NCI-H2227 (cell line): Measurements from ENCODE around the gene RASA4.
"Not testable (repeated sequence)": the region's sequence is repeated elsewhere in the genome, so short reads cannot be mapped to it uniquely, and the experiment has no call there.

ENCODE experiments used
- DNase-seq: peaks from one replicate; lab custom pipeline; 2025; ENCODE audit not compliant: unreplicated experiment; lab: John Stamatoyannopoulos, UW

RASA4 gene

GRCh38 chr7:102545288-102545687 is 71.3 kb downstream of the RASA4 start:
- DNase-seq: not testable (repeated sequence)

GRCh38 chr7:102544372-102544771 is 72.2 kb downstream of the RASA4 start:
- not testable (repeated sequence) for DNase-seq

- DNase-seq: not testable (repeated sequence)
Observed at GRCh38 chr7:102543596-102543995, 73.0 kb downstream of the RASA4 start, which contains the start of gene UPK3BL2. TSS of gene UPK3BL2 (minus strand) at chr7:102543696. CDS start at chr7:102543636, 60 bp downstream.

GRCh38 chr7:102542771-102543170 is 73.8 kb downstream of the RASA4 start:
- not testable (repeated sequence) for DNase-seq

- not testable (repeated sequence) for DNase-seq
Observed at GRCh38 chr7:102542083-102542482, 74.5 kb downstream of the RASA4 start.

- DNase-seq: not testable (repeated sequence)
Observed at GRCh38 chr7:102540604-102541003, 76.0 kb downstream of the RASA4 start.

GRCh38 chr7:102535062-102535615 is 81.4 kb downstream of the RASA4 start:
- not testable (repeated sequence) for DNase-seq

- not testable (repeated sequence) for DNase-seq
Observed at GRCh38 chr7:102532127-102532526, 84.4 kb downstream of the RASA4 start.

- DNase-seq: not testable (repeated sequence)
Observed at GRCh38 chr7:102531583-102531982, 85.0 kb downstream of the RASA4 start.

GRCh38 chr7:102527822-102528793 is 88.4 kb downstream of the RASA4 start:
- DNase-seq: not testable (repeated sequence)

GRCh38 chr7:102527182-102527581 is 89.4 kb downstream of the RASA4 start:
- DNase-seq: not testable (repeated sequence)

- not testable (repeated sequence) for DNase-seq
Observed at GRCh38 chr7:102524803-102525202, 91.8 kb downstream of the RASA4 start.
